Upper lobe of left lung (tissue), 6 donors: ENCODE results near the gene RBP3. TPM values are rescaled to one million over a fixed set of nuclear protein-coding genes. Genes with fewer than 3 reads are reported as not detected.

Source experiments
- ATAC-seq, 2 donors: fragments of 200-7000 bp; cut with Tn5 transposase; one replicate each; pipeline ENCODE4 v1.9.1; 2022; ENCODE audit warnings: mild to moderate bottlenecking in 2 of 2, moderate library complexity in 2 of 2; ENCODE audit not compliant: low FRiP score in 2 of 2
- DNase-seq, 2 donors: peaks; one replicate each; pipeline ENCODE4 v3.0.0-alpha.2; 2019 to 2020
- H3K27ac ChIP-seq, 4 donors: fragments of 200-600 bp; sonication (generic); one replicate each; pipeline ENCODE4 v1.5.1; 2016 to 2019
- H3K27me3 ChIP-seq, 4 donors: fragments of 200-600 bp; sonication (generic); one replicate each; pipeline ENCODE4 v1.5.1; 2017 to 2019
- H3K36me3 ChIP-seq, 4 donors: fragments of 200-600 bp; sonication (generic); one replicate each; pipeline ENCODE4 v1.5.1; 2016 to 2019
- H3K4me1 ChIP-seq, 4 donors: fragments of 200-600 bp; sonication (generic); one replicate each; pipeline ENCODE4 v1.5.1; 2018 to 2019
- H3K4me3 ChIP-seq, 4 donors: fragments of 200-600 bp; sonication (generic); one replicate each; pipeline ENCODE4 v1.5.1; 2017 to 2019; ENCODE audit warnings: mild to moderate bottlenecking in 2 of 4, moderate library complexity in 1 of 4
- H3K9me3 ChIP-seq, 4 donors: fragments of 200-600 bp; sonication (generic); one replicate each; pipeline ENCODE4 v1.5.1; 2018 to 2019
- CTCF ChIP-seq, 6 experiments: fragments of 450-650 bp in 4 of 6; fragments of 200-600 bp in 2 of 6; sonication (generic) in 2 of 6; IDR thresholded peaks; one replicate each; pipeline ENCODE4 v1.5.1; 2016 to 2019; ENCODE audit warnings: antibody characterized with exemption in 6 of 6
- EP300 ChIP-seq, 4 donors: sonication (generic); formaldehyde crosslinking; IDR thresholded peaks; one replicate each; pipeline ENCODE4 v1.5.1; 2017; ENCODE audit warnings: antibody characterized with exemption in 4 of 4, control low read depth in 2 of 4
- POLR2A ChIP-seq, 4 donors: fragments of 450-650 bp; IDR thresholded peaks; one replicate each; pipeline ENCODE4 v1.5.1; 2016 to 2017; ENCODE audit warnings: antibody characterized with exemption in 4 of 4, mild to moderate bottlenecking in 2 of 4
- POLR2AphosphoS5 ChIP-seq, 2 donors: sonication (generic); formaldehyde crosslinking; IDR thresholded peaks; one replicate each; pipeline ENCODE4 v1.5.1; 2017; ENCODE audit warnings: antibody characterized with exemption in 2 of 2
- WGBS, 2 donors: methylation state at CpG; one replicate each; pipeline ENCODE4 v1.1.5; 2017 to 2018; 5-methylcytosine and 5-hydroxymethylcytosine counted together
- total RNA-seq, 6 donors: library from RNA; depleted of rRNA in 4 of 6; stranded (reverse); fragments of >200 nt in 4 of 6; gene quantifications; one replicate each; pipeline versions ENCODE4 v1.1.0 to v1.2.1, GENCODE V29; 2016 to 2021
- donor health status: DM: no; HTN: no; CAD: no; lungs with moderate emphysema.
- donor health status: DM: no; HTN: yes; CAD: no; lungs with severe emphysema.

The RBP3 gene
- not detected for total RNA-seq

- H3K36me3 ChIP-seq: no peaks in the 10 kb centered on the region
- peaks cover 0 to 5% (median 2%) of the 10 kb centered on the region in 4 donors for H3K4me1 ChIP-seq
- TF ChIP-seq POLR2A (IDR thresholded peaks at IDR 0.05): no peak
- TF ChIP-seq POLR2AphosphoS5 (IDR thresholded peaks at IDR 0.05): no peak
- TF ChIP-seq CTCF (IDR thresholded peaks at IDR 0.05): no peak
- no peak for TF ChIP-seq EP300 (IDR thresholded peaks at IDR 0.05)
- WGBS, 2 donors: 87 to 100% methylated on average over 1 to 5 of the region's 5 CpGs
- DNase-seq: peak in 1 of 2 donors; percentile 10
- no peak within 1 kb of the TSS for H3K4me3 ChIP-seq
- ATAC-seq: no peak
- H3K27me3 ChIP-seq: no peaks in the 10 kb centered on the region
- no peaks in the 10 kb centered on the region for H3K9me3 ChIP-seq
- no peak within 1 kb of the TSS for H3K27ac ChIP-seq
Measured at GRCh38 chr10:47348138-47348651, at the start of gene RBP3. RBP3 (plus strand) TSS chr10:47348363; CDS start chr10:47348485, 122 bp downstream.

- no peak for TF ChIP-seq POLR2AphosphoS5 (IDR thresholded peaks at IDR 0.05)
- TF ChIP-seq EP300 (IDR thresholded peaks at IDR 0.05): no peak
- no peak for TF ChIP-seq CTCF (IDR thresholded peaks at IDR 0.05)
- no peak for TF ChIP-seq POLR2A (IDR thresholded peaks at IDR 0.05)
- no peak overlapping the region for H3K27ac ChIP-seq
- H3K4me1 ChIP-seq: peaks cover 0 to 12% (median 6%) of the 10 kb centered on the region in 4 donors
- ATAC-seq (no peak), DNase-seq (no peak)
- no peaks in the 10 kb centered on the region for H3K9me3 ChIP-seq
- no peaks in the 10 kb centered on the region for H3K36me3 ChIP-seq
- H3K4me3 ChIP-seq: no peak overlapping the region
- WGBS, 2 donors: 78 to 91% methylated on average over 1 of the region's 1 CpG
- H3K27me3 ChIP-seq: peaks cover 0 to 14% (median 5%) of the 10 kb centered on the region in 4 donors
Measured at GRCh38 chr10:47298715-47299114, 49.4 kb upstream of the RBP3 start.

GRCh38 chr10:47299611-47300428, 48.3 kb upstream of the RBP3 start, which contains the start of gene GDF10:
GDF10 (plus strand) TSS chr10:47300197; CDS start chr10:47300652, 455 bp downstream.
- Histone ChIP-seq H3K4me1 (peaks cover 0 to 12% (median 6%) of the 10 kb centered on the region in 4 donors), H3K36me3 (no peaks in the 10 kb centered on the region), H3K27ac (peak within 1 kb of the TSS in 3 of 4 donors; percentile 26 to 50 (median 32)), H3K27me3 (peaks cover 0 to 14% (median 5%) of the 10 kb centered on the region in 4 donors), H3K9me3 (no peaks in the 10 kb centered on the region), H3K4me3 (peak within 1 kb of the TSS; percentile 14 to 53 (median 42))
- peak in 1 of 2 donors; percentile 43 for ATAC-seq
- WGBS, 2 donors: 8 to 51% methylated on average over 7 to 53 of the region's 64 CpGs
- peak in 1 of 2 donors; percentile 80 for DNase-seq
- TF ChIP-seq POLR2AphosphoS5 (IDR thresholded peaks at IDR 0.05): no peak
- TF ChIP-seq CTCF (IDR thresholded peaks at IDR 0.05): no peak
- no peak for TF ChIP-seq POLR2A (IDR thresholded peaks at IDR 0.05)
- no peak for TF ChIP-seq EP300 (IDR thresholded peaks at IDR 0.05)

- TF ChIP-seq CTCF (IDR thresholded peaks at IDR 0.05) (peak in 1 of 6 experiments; percentile 28), POLR2A (IDR thresholded peaks at IDR 0.05) (no peak)
- H3K4me1 ChIP-seq: peaks cover 0 to 12% (median 6%) of the 10 kb centered on the region in 4 donors
- H3K27me3 ChIP-seq: peaks cover 0 to 14% (median 5%) of the 10 kb centered on the region in 4 donors
- 6 to 11% methylated on average over 19 to 40 of the region's 57 CpGs for WGBS, 2 donors
- peak overlapping the region; percentile 14 to 53 (median 42) for H3K4me3 ChIP-seq
- DNase-seq (peak in 1 of 2 donors; percentile 86), ATAC-seq (peak in 1 of 2 donors; percentile 25)
- peak overlapping the region in 3 of 4 donors; percentile 26 to 50 (median 32) for H3K27ac ChIP-seq
- H3K36me3 ChIP-seq: no peaks in the 10 kb centered on the region
- no peaks in the 10 kb centered on the region for H3K9me3 ChIP-seq
Measured at GRCh38 chr10:47300429-47300931, 47.7 kb upstream of the RBP3 start.
